Adrenal gland (tissue), 12 donors: ENCODE results near the gene TSPAN2. TPM values are rescaled to one million over a fixed set of nuclear protein-coding genes. Genes with fewer than 3 reads are reported as not detected.

Experiments used
- DNase-seq, 7 donors: peaks; one replicate each; pipeline ENCODE4 v3.0.0-alpha.2; 2019 to 2020
- H3K27ac ChIP-seq, 5 donors: fragments of 200-600 bp; sonication (generic) in 4 of 5; 1 replicate in 3 of 5; 2 replicates in 2 of 5; pipeline versions ENCODE4 v1.5.1 to v1.8.0; 2016 to 2020; ENCODE audit warnings: mild to moderate bottlenecking in 1 of 5
- H3K27me3 ChIP-seq: fragments of 200-600 bp; 2 replicates; pipeline ENCODE4 v1.8.0; 2021
- H3K36me3 ChIP-seq, 2 donors: fragments of 200-600 bp; replicated peaks in 1 of 2; 1 replicate in 1 of 2; 2 replicates in 1 of 2; pipeline versions ENCODE4 v1.5.1 to v1.8.0; 2018 to 2022
- H3K4me1 ChIP-seq, 2 donors: fragments of 200-600 bp; replicated peaks in 1 of 2; 1 replicate in 1 of 2; 2 replicates in 1 of 2; pipeline versions ENCODE4 v1.5.1 to v1.8.0; 2018 to 2021
- H3K4me3 ChIP-seq, 4 donors: fragments of 200-600 bp; sonication (generic) in 3 of 4; one replicate each; pipeline ENCODE4 v1.5.1; 2016 to 2018
- H3K9me3 ChIP-seq, 3 donors: fragments of 200-600 bp; sonication (generic) in 1 of 3; replicated peaks in 1 of 3; 1 replicate in 2 of 3; 2 replicates in 1 of 3; pipeline versions ENCODE4 v1.5.1 to v1.8.0; 2016 to 2021
- CTCF ChIP-seq, 6 experiments: fragments of 450-650 bp in 4 of 6; fragments of 200-600 bp in 2 of 6; sonication (generic) in 1 of 6; IDR thresholded peaks; 1 replicate in 5 of 6; 2 replicates in 1 of 6; pipeline versions ENCODE4 v1.5.1 to v1.8.0; 2016 to 2021; ENCODE audit warnings: antibody characterized with exemption in 6 of 6, mild to moderate bottlenecking in 2 of 6, moderate library complexity in 1 of 6
- POLR2A ChIP-seq, 2 donors: fragments of 450-650 bp; IDR thresholded peaks; one replicate each; pipeline ENCODE4 v1.6.1; 2017; ENCODE audit warnings: antibody characterized with exemption in 2 of 2, mild to moderate bottlenecking in 2 of 2, moderate library complexity in 1 of 2
- WGBS, 4 donors: extraction: QIAGEN DNeasy Blood & Tissue Kit in 2 of 4; methylation state at CpG; one replicate each; pipeline versions ENCODE4 v1.1.5 to v1.1.7; 2013 to 2017; 5-methylcytosine and 5-hydroxymethylcytosine counted together
- intact Hi-C, 2 donors: fragments of 100-400 bp; cut with DNase I; formaldehyde crosslinking; loops; one replicate each; pipeline versions ENCODE4 v1.14.1 to v1.15.0; 2022 to 2023
- polyA plus RNA-seq, 3 donors: library from polyadenylated mRNA; stranded (reverse); fragments of 200-250 nt in 2 of 3; fragments of 350-450 nt in 1 of 3; fragmentation: Illumina TruSeq in 1 of 3; extraction: RNeasy Lipid Tissue Mini Kit (QIAGEN cat#74804) in 1 of 3; gene quantifications; one replicate each; pipeline ENCODE4 v1.2.3, GENCODE V29; 2013 to 2014
- total RNA-seq, 9 donors: library from RNA; depleted of rRNA in 4 of 9; stranded (reverse); fragments of >200 nt in 4 of 9; fragments of 120-200 nt in 1 of 9; fragmentation: NEBNext Ultra II Directional in 1 of 9; extraction: Animal tissue kit (Norgen Biotek cat#: 25700) in 1 of 9; gene quantifications; one replicate each; pipeline versions ENCODE4 v1.1.0 to v1.2.4, GENCODE V29; 2013 to 2023
- donor health status: healthy with polysubstance abuse.
- donor health status: Bipolar disorder and iron deficiency.
- donor health status: DM: yes; HTN: yes; CAD: no.
- donor health status: DM: no; HTN: no; CAD: no.
- donor health status: DM: no; HTN: no; CAD: no.
- donor health status: DM: yes; HTN: yes; CAD: no.

Gene TSPAN2
- total and polyA plus RNA-seq, 12 donors = 0.28 to 1.5 (median 0.71) TPM

GRCh38 chr1:115127539-115127938, 38.2 kb upstream of the TSPAN2 start:
- H3K4me1 ChIP-seq = no peaks in the 10 kb centered on the region
- no peak overlapping the region for H3K27ac ChIP-seq
- DNase-seq = no peak
- H3K27me3 ChIP-seq = no peaks in the 10 kb centered on the region
- TF ChIP-seq POLR2A (IDR thresholded peaks at IDR 0.05) = no peak
- no peak for TF ChIP-seq CTCF (IDR thresholded peaks at IDR 0.05)
- H3K9me3 ChIP-seq = peaks cover 0 to 4% (median 0%) of the 10 kb centered on the region in 3 donors
- H3K36me3 ChIP-seq = no peaks in the 10 kb centered on the region
- intact Hi-C loops = no loop called here
- 91 to 100% (median 95%) methylated on average over 1 of the region's 1 CpG for WGBS, 4 donors
- H3K4me3 ChIP-seq = no peak overlapping the region

GRCh38 chr1:115126516-115126915, 37.2 kb upstream of the TSPAN2 start:
- TF ChIP-seq POLR2A (IDR thresholded peaks at IDR 0.05) (no peak), CTCF (IDR thresholded peaks at IDR 0.05) (no peak)
- no peak for DNase-seq
- Histone ChIP-seq H3K4me3 (no peak overlapping the region), H3K27ac (no peak overlapping the region), H3K27me3 (no peaks in the 10 kb centered on the region), H3K9me3 (peaks cover 0 to 4% (median 0%) of the 10 kb centered on the region in 3 donors), H3K4me1 (no peaks in the 10 kb centered on the region), H3K36me3 (no peaks in the 10 kb centered on the region)
- WGBS, 4 donors = 63 to 89% (median 83%) methylated on average over 2 of the region's 2 CpGs
- intact Hi-C loops = no loop called here

- no peak overlapping the region for H3K4me3 ChIP-seq
- H3K27me3 ChIP-seq = no peaks in the 10 kb centered on the region
- intact Hi-C loops = no loop called here
- no peak overlapping the region for H3K27ac ChIP-seq
- no peaks in the 10 kb centered on the region for H3K4me1 ChIP-seq
- no peak for DNase-seq
- no peaks in the 10 kb centered on the region for H3K36me3 ChIP-seq
- TF ChIP-seq POLR2A (IDR thresholded peaks at IDR 0.05) (no peak), CTCF (IDR thresholded peaks at IDR 0.05) (no peak)
- peaks cover 0 to 4% (median 0%) of the 10 kb centered on the region in 3 donors for H3K9me3 ChIP-seq
- WGBS, 4 donors = 64 to 80% (median 71%) methylated on average over 3 of the region's 3 CpGs
These were observed 33.8 kb upstream of the TSPAN2 start for GRCh38 chr1:115123116-115123515.

- Histone ChIP-seq H3K27me3 (no peaks in the 10 kb centered on the region), H3K9me3 (peaks cover 0 to 4% (median 0%) of the 10 kb centered on the region in 3 donors), H3K4me3 (no peak overlapping the region), H3K27ac (no peak overlapping the region), H3K36me3 (no peaks in the 10 kb centered on the region), H3K4me1 (no peaks in the 10 kb centered on the region)
- no peak for TF ChIP-seq POLR2A (IDR thresholded peaks at IDR 0.05)
- no peak for TF ChIP-seq CTCF (IDR thresholded peaks at IDR 0.05)
- intact Hi-C loops = no loop called here
- DNase-seq = no peak
These were observed 32.5 kb upstream of the TSPAN2 start for GRCh38 chr1:115121793-115122192.
